Activated CD8-positive, alpha-beta T cell treated with anti-CD3 and anti-CD28 coated beads, Interleukin-2, amount 10 ng/mL, durations not matched to agents 7 days and 5 days (primary cell): ENCODE results near the gene FBXW11. TPM values are rescaled to one million over a fixed set of nuclear protein-coding genes. Genes with fewer than 3 reads are reported as not detected.
"Not testable (repeated sequence)": the region's sequence is repeated elsewhere in the genome, so short reads cannot be mapped to it uniquely, and the experiment has no call there.

Experiments used
- ATAC-seq: fragments of 150-1000 bp; cut with Tn5 transposase; one replicate; pipeline ENCODE4 v1.10.0; 2021; ENCODE audit warnings: moderate library complexity
- CTCF ChIA-PET: fragments of 350-600 bp; sonication (Branson Sonifier 250); formaldehyde crosslinking; loops from one replicate; lab custom pipeline; 2021; ENCODE audit warnings: antibody characterized with exemption; lab: Charles Lee
- POLR2A ChIA-PET: fragments of 350-600 bp; sonication (Branson Sonifier 250); formaldehyde crosslinking; loops from one replicate; lab custom pipeline; 2021; ENCODE audit warnings: antibody characterized with exemption; lab: Charles Lee
- DNase-seq: peaks from one replicate; pipeline ENCODE4 v3.0.0-alpha.2; 2020
- H3K27ac Mint-ChIP-seq: one replicate; pipeline ENCODE4 v1.8.0; 2021; ENCODE audit warnings: mild to moderate bottlenecking, mixed read lengths
- H3K27me3 Mint-ChIP-seq: one replicate; pipeline ENCODE4 v1.8.0; 2021; ENCODE audit warnings: low read depth, mixed read lengths
- H3K36me3 Mint-ChIP-seq: one replicate; pipeline ENCODE4 v1.8.0; 2021; ENCODE audit warnings: low read depth, mixed read lengths
- H3K4me1 Mint-ChIP-seq: one replicate; pipeline ENCODE4 v1.8.0; 2021; ENCODE audit warnings: low read depth, mixed read lengths
- H3K4me3 Mint-ChIP-seq: one replicate; pipeline ENCODE4 v1.8.0; 2021; ENCODE audit warnings: mild to moderate bottlenecking, mixed read lengths
- H3K9me3 Mint-ChIP-seq: one replicate; pipeline ENCODE4 v1.8.0; 2022; ENCODE audit warnings: mixed read lengths; ENCODE audit not compliant: insufficient read depth
- total RNA-seq, 2 experiments: library from RNA; stranded (reverse); gene quantifications; one replicate each; pipeline ENCODE4 v1.2.3, GENCODE V29; 2021

The FBXW11 gene
- total RNA-seq, 2 experiments from 2014 or later = 26.3 to 27.1 TPM

DNA sequence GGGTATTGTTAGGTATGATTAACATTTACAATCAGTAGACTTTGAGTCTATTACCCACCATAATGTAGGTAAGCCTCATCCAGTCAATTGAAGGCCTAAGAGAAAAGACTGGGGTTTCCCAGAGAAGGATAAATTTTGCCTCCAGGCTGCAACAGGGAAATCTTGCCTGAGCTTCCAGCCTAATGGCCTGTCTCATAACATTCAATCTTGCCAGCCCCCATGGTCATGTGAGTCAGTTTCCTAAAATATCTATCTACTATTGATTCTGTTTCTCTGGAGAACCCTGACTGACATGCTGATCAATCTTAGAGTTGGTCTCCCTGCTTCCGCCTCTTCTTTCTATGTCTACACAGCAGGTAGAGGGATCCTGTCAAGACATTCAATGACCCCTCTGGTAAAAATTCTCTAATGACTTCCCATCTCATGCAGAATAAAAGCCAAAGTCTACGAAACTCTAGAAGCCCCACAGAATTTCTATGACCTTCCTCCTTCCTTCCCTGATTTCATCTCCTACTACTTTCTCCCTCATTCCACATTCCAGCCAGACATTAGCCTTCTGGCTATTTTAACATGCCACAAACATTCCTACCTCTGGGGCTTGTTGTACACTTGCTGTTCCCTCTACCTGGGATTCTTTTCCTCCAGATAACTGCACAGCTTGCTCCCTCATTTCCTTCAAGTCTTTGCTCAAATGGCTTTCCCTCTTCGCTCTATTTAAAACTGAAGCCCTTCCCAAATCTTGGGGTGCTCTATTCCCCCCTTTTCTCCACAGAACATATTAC is 60.2 kb downstream of the FBXW11 start:
- DNase-seq (no peak), ATAC-seq (no peak)
- CTCF ChIA-PET = no interaction called here
- peaks cover 6% of the 10 kb centered on the region for H3K4me1 Mint-ChIP-seq
- no peaks in the 10 kb centered on the region for H3K27me3 Mint-ChIP-seq
- H3K4me3 Mint-ChIP-seq = no peak overlapping the region
- peaks cover 2% of the 10 kb centered on the region for H3K36me3 Mint-ChIP-seq
- no peaks in the 10 kb centered on the region for H3K9me3 Mint-ChIP-seq
- H3K27ac Mint-ChIP-seq = no peak overlapping the region
- POLR2A ChIA-PET = no interaction called here

DNA sequence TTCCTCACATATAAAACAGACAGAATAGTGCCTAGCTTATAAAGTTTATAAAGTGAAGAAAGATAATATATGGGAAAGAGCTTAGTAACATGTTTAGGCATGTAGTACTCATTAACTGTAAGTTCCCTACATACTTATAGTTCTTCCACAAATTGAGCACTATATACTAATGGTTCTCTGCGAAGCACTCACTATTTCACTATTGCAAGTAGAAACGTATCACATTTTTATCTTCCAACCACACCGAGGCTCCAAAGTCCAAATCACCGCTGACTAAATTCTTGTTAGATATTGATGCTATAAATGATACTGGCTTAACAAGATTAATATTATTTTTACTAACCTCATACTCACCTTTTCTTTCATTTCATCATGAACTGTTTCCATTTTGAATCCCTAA is 61.0 kb downstream of the FBXW11 start:
- ChIA-PET POLR2A (no interaction called here), CTCF (no interaction called here)
- no peak for ATAC-seq
- no peak overlapping the region for H3K27ac Mint-ChIP-seq
- DNase-seq = no peak
- peaks cover 2% of the 10 kb centered on the region for H3K36me3 Mint-ChIP-seq
- H3K27me3 Mint-ChIP-seq = no peaks in the 10 kb centered on the region
- H3K9me3 Mint-ChIP-seq = no peaks in the 10 kb centered on the region
- no peak overlapping the region for H3K4me3 Mint-ChIP-seq
- peaks cover 6% of the 10 kb centered on the region for H3K4me1 Mint-ChIP-seq

DNA sequence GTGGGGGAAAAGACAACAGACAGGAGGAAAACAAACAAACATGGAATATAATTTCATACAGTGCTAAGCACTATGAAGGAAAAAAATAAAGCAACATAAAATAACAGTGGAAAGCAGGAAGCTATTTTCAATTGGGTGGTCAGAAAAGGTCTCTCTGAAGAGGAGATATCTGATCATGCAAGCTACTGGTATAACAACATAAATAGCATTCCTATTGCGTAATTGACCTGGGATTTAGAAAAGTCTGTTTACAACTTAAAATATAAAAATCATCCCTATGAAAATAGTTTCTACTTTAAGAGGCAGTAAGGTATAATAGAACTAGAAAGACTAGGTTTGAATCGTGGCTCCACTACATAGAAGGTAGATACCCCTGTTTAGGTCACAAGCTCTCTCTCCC is 61.4 kb downstream of the FBXW11 start:
- Mint-ChIP-seq H3K4me3 (no peak overlapping the region), H3K27ac (no peak overlapping the region), H3K4me1 (peaks cover 8% of the 10 kb centered on the region), H3K9me3 (no peaks in the 10 kb centered on the region), H3K36me3 (peaks cover 2% of the 10 kb centered on the region), H3K27me3 (no peaks in the 10 kb centered on the region)
- ChIA-PET CTCF (interaction anchor here (0.9 kb wide), 1 partner anchor 11 kb away, joined by 3 read pairs; no protein-coding TSS in a partner anchor), POLR2A (no interaction called here)
- no peak for ATAC-seq
- DNase-seq = no peak

DNA sequence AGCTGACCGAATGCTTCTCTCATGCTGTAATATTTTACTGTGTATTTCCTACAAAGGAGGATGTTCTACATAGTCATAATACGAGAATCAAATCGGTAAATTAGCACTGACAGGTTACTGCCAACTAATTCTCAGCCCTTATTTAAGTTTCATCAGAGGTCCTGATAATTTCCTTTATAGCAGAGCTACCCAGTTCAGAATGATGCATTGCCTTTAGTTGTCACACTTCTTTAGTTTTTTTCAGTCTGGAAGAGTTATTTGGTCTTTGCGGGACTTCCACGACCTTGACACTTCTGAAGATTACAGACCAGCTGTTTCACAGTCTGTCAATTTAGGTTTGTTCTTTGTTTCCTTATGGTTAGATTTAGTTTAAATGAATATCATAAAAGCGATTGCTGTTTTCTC is 64.3 kb downstream of the FBXW11 start:
- H3K27ac Mint-ChIP-seq, H3K4me3 Mint-ChIP-seq, H3K9me3 Mint-ChIP-seq, DNase-seq, H3K36me3 Mint-ChIP-seq, H3K27me3 Mint-ChIP-seq, H3K4me1 Mint-ChIP-seq, ATAC-seq: not testable (repeated sequence)
- ChIA-PET POLR2A (interaction anchor here (1.7 kb wide), 1 partner anchor 63 kb away, joined by 4 read pairs; no protein-coding TSS in a partner anchor), CTCF (interaction anchor here (1.4 kb wide), 1 partner anchor 30 kb away, joined by 7 read pairs; no protein-coding TSS in a partner anchor)

DNA sequence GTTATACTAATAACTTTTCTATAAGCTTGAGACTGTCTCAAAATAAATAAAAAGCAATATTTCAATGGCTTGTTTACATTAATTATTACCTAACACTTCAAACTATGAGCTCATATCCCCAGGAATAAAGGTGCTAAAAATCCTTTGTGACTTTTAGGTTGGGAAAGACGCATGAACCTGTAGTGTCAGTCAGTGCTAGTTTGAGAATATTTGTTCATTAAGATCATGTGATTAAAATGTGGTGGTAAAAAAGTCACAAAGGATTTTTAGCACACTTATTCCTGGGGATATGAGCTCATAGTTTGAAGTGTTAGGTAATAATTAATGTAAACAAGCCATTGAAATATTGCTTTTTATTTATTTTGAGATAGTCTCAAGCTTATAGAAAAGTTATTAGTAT is 64.8 kb downstream of the FBXW11 start:
- H3K27me3 Mint-ChIP-seq, DNase-seq, H3K4me3 Mint-ChIP-seq, H3K27ac Mint-ChIP-seq, H3K4me1 Mint-ChIP-seq, ATAC-seq, H3K36me3 Mint-ChIP-seq, H3K9me3 Mint-ChIP-seq: not testable (repeated sequence)
- ChIA-PET CTCF (interaction anchor here (0.6 to 1.4 kb wide), 2 partner anchors 30 to 34 kb away, joined by 3 to 7 read pairs; no protein-coding TSS in a partner anchor), POLR2A (interaction anchor here (1.7 kb wide), 1 partner anchor 64 kb away, joined by 4 read pairs; no protein-coding TSS in a partner anchor)

DNA sequence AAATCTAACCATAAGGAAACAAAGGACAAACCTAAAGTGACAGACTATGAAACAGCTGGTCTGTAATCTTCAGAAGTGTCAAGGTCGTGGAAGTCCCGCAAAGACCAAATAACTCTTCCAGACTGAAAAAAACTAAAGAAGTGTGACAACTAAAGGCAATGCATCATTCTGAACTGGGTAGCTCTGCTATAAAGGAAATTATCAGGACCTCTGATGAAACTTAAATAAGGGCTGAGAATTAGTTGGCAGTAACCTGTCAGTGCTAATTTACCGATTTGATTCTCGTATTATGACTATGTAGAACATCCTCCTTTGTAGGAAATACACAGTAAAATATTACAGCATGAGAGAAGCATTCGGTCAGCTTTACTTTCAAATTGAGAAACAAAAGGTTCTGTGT is 65.2 kb downstream of the FBXW11 start:
- H3K27ac Mint-ChIP-seq = not testable (repeated sequence)

DNA sequence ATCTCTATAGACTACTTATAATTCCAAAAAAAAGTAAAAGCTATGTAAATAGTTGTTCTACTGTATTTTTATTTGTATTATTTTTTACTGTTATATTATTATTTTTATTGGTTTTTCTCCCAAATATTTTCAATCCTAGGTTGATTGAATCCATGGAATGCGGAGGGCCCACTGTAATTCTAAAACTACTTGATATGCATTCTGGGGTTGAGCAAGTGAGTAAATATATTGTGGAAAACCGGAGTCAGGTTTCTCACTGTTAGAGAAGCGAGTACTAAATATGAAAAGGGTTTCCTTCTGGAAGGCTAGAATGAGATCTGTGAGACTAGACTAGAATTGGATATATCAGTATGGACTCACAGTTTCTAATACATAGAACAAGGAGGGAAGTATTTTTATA is 66.5 kb downstream of the FBXW11 start:
- H3K27me3 Mint-ChIP-seq = no peaks in the 10 kb centered on the region
- H3K4me1 Mint-ChIP-seq = peaks cover 8% of the 10 kb centered on the region
- ATAC-seq (no peak), DNase-seq (no peak)
- H3K4me3 Mint-ChIP-seq = no peak overlapping the region
- POLR2A ChIA-PET = no interaction called here
- peaks cover 2% of the 10 kb centered on the region for H3K36me3 Mint-ChIP-seq
- H3K27ac Mint-ChIP-seq = no peak overlapping the region
- no peaks in the 10 kb centered on the region for H3K9me3 Mint-ChIP-seq
- CTCF ChIA-PET = no interaction called here

More for the DNA sequence above, 65.2 kb downstream of the FBXW11 start:
- DNase-seq, H3K9me3 Mint-ChIP-seq, H3K4me3 Mint-ChIP-seq, ATAC-seq, H3K27me3 Mint-ChIP-seq, H3K4me1 Mint-ChIP-seq, H3K36me3 Mint-ChIP-seq: not testable (repeated sequence)
- ChIA-PET CTCF (interaction anchor here (0.6 kb wide), 1 partner anchor 34 kb away, joined by 3 read pairs; no protein-coding TSS in a partner anchor), POLR2A (interaction anchor here (1.7 kb wide), 1 partner anchor 64 kb away, joined by 4 read pairs; no protein-coding TSS in a partner anchor)

DNA sequence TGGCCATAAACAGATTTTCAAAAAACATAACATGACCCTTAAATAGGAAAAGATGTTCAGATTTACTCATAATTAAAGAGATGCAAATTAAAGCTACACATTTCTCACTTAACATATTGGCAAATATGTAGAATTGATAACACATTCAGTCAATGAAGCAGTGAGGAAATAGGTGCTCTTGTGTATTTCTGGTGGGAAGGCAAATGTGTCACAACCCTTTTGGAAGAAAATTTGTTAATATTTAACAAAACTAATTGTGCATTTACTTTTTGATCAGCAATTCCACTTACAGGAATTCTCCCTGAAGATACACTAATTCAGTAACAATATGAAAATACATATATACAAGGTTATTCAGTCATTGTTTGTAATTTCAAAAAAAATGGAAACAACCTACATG is 68.1 kb downstream of the FBXW11 start:
- H3K4me3 Mint-ChIP-seq = no peak overlapping the region
- H3K27ac Mint-ChIP-seq = no peak overlapping the region
- ChIA-PET POLR2A (no interaction called here), CTCF (no interaction called here)
- peaks cover 6% of the 10 kb centered on the region for H3K4me1 Mint-ChIP-seq
- H3K9me3 Mint-ChIP-seq = no peaks in the 10 kb centered on the region
- peaks cover 6% of the 10 kb centered on the region for H3K36me3 Mint-ChIP-seq
- no peaks in the 10 kb centered on the region for H3K27me3 Mint-ChIP-seq
- ATAC-seq (no peak), DNase-seq (no peak)

DNA sequence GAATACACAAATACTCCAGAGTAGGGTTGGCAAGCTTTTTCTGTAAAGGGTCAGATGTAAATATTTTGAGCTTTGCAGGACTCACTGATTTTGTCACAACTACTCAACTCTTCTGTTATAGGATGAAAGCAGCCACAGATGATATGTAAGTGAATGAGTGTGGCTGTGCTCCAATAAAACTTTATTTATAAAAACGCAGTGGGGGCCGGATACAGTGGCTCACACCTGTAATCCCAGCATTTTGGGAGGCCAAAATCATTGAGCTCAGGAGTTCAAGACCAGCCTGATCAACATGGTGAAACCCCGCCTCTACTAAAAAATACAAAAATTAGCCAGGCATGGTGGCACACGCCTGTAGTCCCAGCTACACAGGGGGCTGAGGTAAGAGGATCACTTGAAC is 69.1 kb downstream of the FBXW11 start:
- Mint-ChIP-seq H3K4me1 (peaks cover 4% of the 10 kb centered on the region), H3K27ac (no peak overlapping the region), H3K9me3 (no peaks in the 10 kb centered on the region), H3K27me3 (no peaks in the 10 kb centered on the region), H3K4me3 (no peak overlapping the region), H3K36me3 (peaks cover 9% of the 10 kb centered on the region)
- POLR2A ChIA-PET = no interaction called here
- CTCF ChIA-PET = interaction anchor here (0.7 to 1.6 kb wide), 4 partner anchors 16 to 31 kb away, joined by 3 to 7 read pairs (median 4); no protein-coding TSS in a partner anchor
- ATAC-seq (no peak), DNase-seq (no peak)

DNA sequence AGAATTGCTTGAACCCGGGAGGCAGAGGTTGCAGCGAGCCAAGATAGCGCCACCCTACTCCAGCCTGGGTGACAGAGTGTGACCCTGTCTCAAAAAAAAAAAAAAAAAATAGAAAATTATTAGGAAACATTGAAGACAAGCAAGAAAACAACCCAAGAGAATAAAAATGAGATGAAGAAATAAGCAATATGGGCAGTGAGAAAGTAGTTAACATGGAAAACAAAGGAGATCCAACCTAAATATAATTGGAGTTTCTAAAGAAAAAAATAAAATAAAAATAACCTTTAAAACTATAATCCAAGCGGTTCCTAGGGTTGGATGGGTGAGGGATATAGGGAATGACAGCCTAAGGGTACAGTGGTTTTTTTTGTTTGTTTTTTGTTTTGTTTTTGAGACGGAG is 71.9 kb downstream of the FBXW11 start:
- Mint-ChIP-seq H3K27ac (no peak overlapping the region), H3K4me1 (peaks cover 12% of the 10 kb centered on the region), H3K27me3 (no peaks in the 10 kb centered on the region), H3K9me3 (no peaks in the 10 kb centered on the region), H3K36me3 (peaks cover 18% of the 10 kb centered on the region), H3K4me3 (no peak overlapping the region)
- POLR2A ChIA-PET = no interaction called here
- ATAC-seq (no peak), DNase-seq (no peak)
- CTCF ChIA-PET = no interaction called here

DNA sequence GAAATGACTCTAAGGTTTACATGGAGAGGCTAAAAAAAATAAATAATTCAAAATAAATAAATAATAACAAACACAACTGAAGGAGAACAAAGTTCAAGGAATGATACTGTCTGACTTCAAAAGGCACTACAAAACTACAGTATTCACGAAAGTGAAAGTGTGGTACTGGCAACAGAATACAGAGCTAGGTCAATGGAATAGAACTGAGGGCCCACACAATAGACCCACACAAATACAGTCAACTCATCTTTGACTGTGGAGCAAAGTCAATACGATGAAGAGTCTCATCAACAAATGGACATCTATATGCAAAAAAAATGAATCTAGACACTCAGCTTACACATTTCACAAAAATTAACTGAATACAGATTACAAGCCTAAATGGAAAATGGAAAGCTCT is 75.3 kb downstream of the FBXW11 start:
- POLR2A ChIA-PET = no interaction called here

DNA sequence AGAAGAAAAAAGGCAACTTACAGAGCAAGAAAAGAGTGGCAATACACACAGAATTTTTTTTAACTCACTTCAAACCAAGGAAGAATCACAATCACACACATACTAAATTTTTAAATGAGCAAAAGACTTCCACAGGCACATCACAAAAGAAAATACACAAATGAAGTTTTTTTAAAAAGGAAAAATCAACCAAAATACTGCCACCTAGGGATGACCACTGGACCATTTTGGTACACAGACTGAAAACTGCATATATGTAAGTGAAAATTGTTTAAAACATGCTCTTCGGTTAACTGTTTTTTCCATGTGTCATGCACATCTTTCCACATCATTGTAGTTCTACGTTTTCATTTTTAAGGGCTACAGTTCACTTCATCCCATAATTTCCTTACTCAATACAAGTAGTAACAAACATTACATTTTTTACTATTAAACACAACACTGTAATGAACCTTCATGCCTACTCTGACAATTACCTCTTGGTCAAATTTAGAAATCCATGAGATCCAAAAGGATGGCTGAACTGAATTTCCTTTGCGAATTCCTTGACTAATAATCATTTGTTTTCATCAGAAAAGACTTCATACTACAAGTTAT is 79.0 kb downstream of the FBXW11 start:
- ChIA-PET POLR2A (no interaction called here), CTCF (no interaction called here)
- Mint-ChIP-seq H3K36me3 (peaks cover 14% of the 10 kb centered on the region), H3K27ac (no peak overlapping the region), H3K4me1 (peaks cover 14% of the 10 kb centered on the region), H3K27me3 (no peaks in the 10 kb centered on the region), H3K4me3 (no peak overlapping the region), H3K9me3 (peaks cover 6% of the 10 kb centered on the region)
- no peak for ATAC-seq
- DNase-seq = no peak

More for the DNA sequence above, 75.3 kb downstream of the FBXW11 start:
- no peaks in the 10 kb centered on the region for H3K27me3 Mint-ChIP-seq
- ATAC-seq (peak; percentile 55), DNase-seq (no peak)
- H3K4me1 Mint-ChIP-seq = peaks cover 14% of the 10 kb centered on the region
- H3K4me3 Mint-ChIP-seq = no peak overlapping the region
- CTCF ChIA-PET = interaction anchor here (0.6 to 0.7 kb wide), 2 partner anchors 71 to 513 kb away, joined by 3 to 4 read pairs; no protein-coding TSS in a partner anchor
- no peaks in the 10 kb centered on the region for H3K9me3 Mint-ChIP-seq
- H3K36me3 Mint-ChIP-seq = peaks cover 18% of the 10 kb centered on the region
- no peak overlapping the region for H3K27ac Mint-ChIP-seq
